K562 (cell line): ENCODE data around the gene ARHGAP33. TPM values are rescaled to one million over a fixed set of nuclear protein-coding genes. Genes with fewer than 3 reads are reported as not detected.
A peak's percentile ranks its signal among the peaks of the same experiment; 100 is the strongest.

Source experiments
- CCNT2 ChIP-seq: IDR thresholded peaks from 2 replicates; pipeline ENCODE4 v1.6.1; 2011; ENCODE audit warnings: borderline replicate concordance, low read depth, mild to moderate bottlenecking, moderate library complexity, mixed read lengths, low read length; ENCODE audit not compliant: insufficient read length; ENCODE audit errors: extremely low read depth
- CREB1 ChIP-seq, 2 experiments: sonication (generic) in 1 of 2; formaldehyde crosslinking in 1 of 2; IDR thresholded peaks; 2 replicates each; pipeline versions ENCODE4 v1.6.1 to v1.8.0; 2012 to 2022; ENCODE audit warnings: inconsistent platforms in 1 of 2, mild to moderate bottlenecking in 1 of 2, missing genetic modification reagents in 1 of 2, moderate library complexity in 1 of 2
- CREB5 ChIP-seq: fragments of 250-450 bp; sonication (Bioruptor Pico); IDR thresholded peaks from 2 replicates; pipeline ENCODE4 v1.5.0; 2020; ENCODE audit warnings: mild to moderate bottlenecking
- CXXC5 ChIP-seq: fragments of 250-450 bp; sonication (Bioruptor Pico); IDR thresholded peaks from 2 replicates; pipeline ENCODE4 v1.8.0; 2022; ENCODE audit warnings: inconsistent platforms, mild to moderate bottlenecking, moderate library complexity
- ELF4 ChIP-seq: fragments of 450-650 bp; formaldehyde crosslinking; IDR thresholded peaks from 2 replicates; pipeline ENCODE4 v1.4.0; 2022; ENCODE audit warnings: missing genetic modification characterization
- ETV5 ChIP-seq: sonication (generic); formaldehyde crosslinking; IDR thresholded peaks from 2 replicates; pipeline ENCODE4 v1.4.0; 2020; ENCODE audit warnings: low read depth, mild to moderate bottlenecking, missing genetic modification reagents
- GTF2A2 ChIP-seq: IDR thresholded peaks from 2 replicates; pipeline ENCODE4 v1.6.1; 2016; ENCODE audit warnings: mild to moderate bottlenecking, missing genetic modification characterization, missing compliant biosample characterization
- HMGN3 ChIP-seq: IDR thresholded peaks from 2 replicates; pipeline ENCODE4 v1.6.1; 2011; ENCODE audit warnings: borderline replicate concordance, low read depth, mild to moderate bottlenecking, mixed read lengths, low read length; ENCODE audit not compliant: insufficient read length; ENCODE audit errors: extremely low read depth
- KLF1 ChIP-seq: fragments of 450-650 bp; IDR thresholded peaks from 2 replicates; pipeline ENCODE4 v1.6.1; 2016; ENCODE audit warnings: missing genetic modification characterization, missing compliant biosample characterization
- MAFF ChIP-seq: IDR thresholded peaks from 2 replicates; pipeline ENCODE4 v1.6.1; 2012; ENCODE audit warnings: low read length, improper control_type of control experiment
- MAZ ChIP-seq, 2 experiments: fragments of 450-650 bp in 1 of 2; sonication (generic) in 1 of 2; formaldehyde crosslinking; IDR thresholded peaks in 1 of 2; conservative IDR thresholded peaks in 1 of 2; 2 replicates each; pipeline versions ENCODE4 v1.4.0 to v1.5.0; 2020; ENCODE audit warnings: mild to moderate bottlenecking in 1 of 2, missing genetic modification reagents in 1 of 2
- MTA1 ChIP-seq: fragments of 450-650 bp; IDR thresholded peaks from 2 replicates; pipeline ENCODE4 v1.6.1; 2017; ENCODE audit warnings: borderline replicate concordance
- MYBL2 ChIP-seq, 2 experiments: fragments of 450-650 bp in 1 of 2; sonication (generic) in 1 of 2; formaldehyde crosslinking in 1 of 2; IDR thresholded peaks; 2 replicates each; pipeline versions ENCODE4 v1.6.1 to v1.8.1; 2017 to 2022; ENCODE audit warnings: borderline replicate concordance in 1 of 2, inconsistent platforms in 1 of 2, low read depth in 1 of 2, mild to moderate bottlenecking in 1 of 2, missing genetic modification reagents in 1 of 2, moderate library complexity in 1 of 2
- NEUROD1 ChIP-seq: fragments of 150-350 bp; IDR thresholded peaks from 2 replicates; pipeline ENCODE4 v1.6.1; 2014; ENCODE audit warnings: borderline replicate concordance, low read length, low read depth; ENCODE audit not compliant: partially characterized antibody
- NKRF ChIP-seq: fragments of 450-650 bp; IDR thresholded peaks from 2 replicates; pipeline ENCODE4 v1.6.1; 2016; ENCODE audit warnings: borderline replicate concordance
- PML ChIP-seq: IDR thresholded peaks from 2 replicates; pipeline ENCODE4 v1.6.1; 2012; ENCODE audit warnings: low read length, inconsistent platforms
- PPARD ChIP-seq: fragments of 250-450 bp; sonication (Bioruptor Pico); IDR thresholded peaks from 2 replicates; pipeline ENCODE4 v1.8.0; 2022; ENCODE audit warnings: inconsistent platforms, mild to moderate bottlenecking, moderate library complexity
- RBM25 ChIP-seq: fragments of 200-400 bp; formaldehyde crosslinking; IDR thresholded peaks from 2 replicates; pipeline ENCODE4 v1.6.1; 2018; ENCODE audit warnings: low read length, low read depth, moderate library complexity; ENCODE audit not compliant: severe bottlenecking
- SAP30 ChIP-seq: fragments of 200-600 bp; sonication (generic); IDR thresholded peaks from 2 replicates; pipeline ENCODE4 v1.6.1; 2012; ENCODE audit warnings: borderline replicate concordance, low read depth, mild to moderate bottlenecking, moderate library complexity, low read length, control low read depth, inconsistent platforms; ENCODE audit not compliant: insufficient read depth, poor library complexity, severe bottlenecking
- SIN3A ChIP-seq, 2 experiments: fragments of 150-350 bp in 1 of 2; IDR thresholded peaks; 2 replicates each; pipeline ENCODE4 v1.6.1; 2011 to 2016; ENCODE audit warnings: borderline replicate concordance in 2 of 2, low read depth in 2 of 2, low read length in 2 of 2, mild to moderate bottlenecking in 2 of 2, moderate library complexity in 2 of 2; ENCODE audit not compliant: control insufficient read depth in 1 of 2
- TAL1 ChIP-seq: fragments of 450-650 bp; IDR thresholded peaks from 2 replicates; pipeline ENCODE4 v1.6.1; 2016; ENCODE audit warnings: mild to moderate bottlenecking
- TRIM24 ChIP-seq, 2 experiments: fragments of 450-650 bp; IDR thresholded peaks; 2 replicates each; pipeline ENCODE4 v1.6.1; 2016
- polyA plus RNA-seq, 8 experiments: library from polyadenylated mRNA; depleted of rRNA in 4 of 8; stranded (reverse) in 5 of 8; unstranded in 3 of 8; fragments of >200 nt; fragmentation: Nextera tagmentation in 2 of 8; fragmentation: Illumina TruSeq in 1 of 8; extraction: Ambion mirVana in 2 of 8; extraction: Trizol in 1 of 8; gene quantifications; 2 replicates each; pipeline versions ENCODE4 v1.2.1 to v1.2.3, GENCODE V29; 2011 to 2014; ENCODE audit warnings: inconsistent platforms in 1 of 8, missing spikeins in 1 of 8
- total RNA-seq, 7 experiments: library from RNA; depleted of rRNA in 6 of 7; stranded (reverse); fragments of >200 nt in 6 of 7; fragmentation: Illumina TruSeq in 2 of 7; extraction: Trizol in 2 of 7; gene quantifications; 2 replicates each; pipeline versions ENCODE4 v1.2.1 to v1.2.3, GENCODE V29; 2011 to 2021; ENCODE audit warnings: low replicate concordance in 1 of 7

ARHGAP33 gene
- total and polyA plus RNA-seq, 9 of the 15 experiments (the other 6 are each of a cell fraction or from before 2014, with no cell fraction given), result 0.06 to 26.6 (median 1.6) TPM; not detected in 1

GRCh38 chr19:35757749-35758608 lies 17.4 kb upstream of the ARHGAP33 start, which contains the start of gene PROSER3 (continued):
- TF ChIP-seq MAFF (0 out of 2 replicates have a peak, but pooled peaks have one; percentile 6), PML (peak; percentile 55; the same call in 1 of the 2 replicates), TAL1 (no peak), NEUROD1 (peak; percentile 100), MTA1 (no peak), CREB5 (no peak), SIN3A (IDR thresholded peaks at IDR 0.05; ENCODE audit: borderline replicate concordance in 2 of 2, control insufficient read depth in 1 of 2, low read depth in 2 of 2, low read length in 2 of 2) (peak; percentile 19 to 92; a peak in 2 of 4 replicates), GTF2A2 (tag) (no peak), ELF4 (CRISPR knock-in tag) (0 out of 2 replicates have a peak, but pooled peaks have one; percentile 20), HMGN3 (peak; percentile 24), MAZ (CRISPR knock-in tag; conservative IDR thresholded peaks at IDR 0.05 in 1 of 2, IDR thresholded peaks at IDR 0.05 in 1 of 2) (peak; percentile 62 to 77), TRIM24 (IDR thresholded peaks at IDR 0.05) (no peak), RBM25 (peak; percentile 99), ETV5 (CRISPR knock-in tag) (peak; percentile 94), CCNT2 (no peak), CREB1 (IDR thresholded peaks at IDR 0.05) (0 out of 2 replicates have a peak, but pooled peaks have one; percentile 3), CREB1 (CRISPR knock-in tag; IDR thresholded peaks at IDR 0.05) (peak; percentile 59), PPARD (CRISPR knock-in tag) (no peak), KLF1 (0 out of 2 replicates have a peak, but pooled peaks have one; percentile 61), NKRF (peak; percentile 22; the same call in 1 of the 2 replicates), SAP30 (peak; percentile 76), CXXC5 (CRISPR knock-in tag) (peak; percentile 74), MYBL2 (IDR thresholded peaks at IDR 0.05; ENCODE audit: low read depth) (peak; percentile 54; the same call in 1 of the 2 replicates), MYBL2 (CRISPR knock-in tag; IDR thresholded peaks at IDR 0.05; ENCODE audit: borderline replicate concordance) (no peak)
